NB4 (cell line): ENCODE measurements around the gene HOATZ.

Experiments used
- DNase-seq: peaks from one replicate; pipeline ENCODE4 v3.0.0; 2010; ENCODE audit warnings: low read depth
- H3K4me3 ChIP-seq: one replicate; pipeline ENCODE4 v1.5.1; 2011; ENCODE audit warnings: mild to moderate bottlenecking, low read depth, low read length, moderate library complexity
- MYC ChIP-seq: IDR thresholded peaks from 2 replicates; pipeline ENCODE4 v1.6.1; 2011; ENCODE audit warnings: low read depth, low read length
- POLR2A ChIP-seq: IDR thresholded peaks from 2 replicates; pipeline ENCODE4 v1.6.1; 2011; ENCODE audit warnings: mild to moderate bottlenecking; ENCODE audit not compliant: insufficient read length; ENCODE audit errors: extremely low read depth
- TF ChIP-seq, protein P1 (sequence below): IDR thresholded peaks from one replicate; pipeline ENCODE4 v1.5.1; 2012; ENCODE audit warnings: low read depth, low read length
- TF ChIP-seq, protein P2 (sequence below): IDR thresholded peaks from 2 replicates; pipeline ENCODE4 v1.6.1; 2011; ENCODE audit warnings: low read depth, low read length

Gene HOATZ

GRCh38 chr11:111499483-111499882 is 15.1 kb upstream of the HOATZ start:
- TF ChIP-seq, protein P1, sequence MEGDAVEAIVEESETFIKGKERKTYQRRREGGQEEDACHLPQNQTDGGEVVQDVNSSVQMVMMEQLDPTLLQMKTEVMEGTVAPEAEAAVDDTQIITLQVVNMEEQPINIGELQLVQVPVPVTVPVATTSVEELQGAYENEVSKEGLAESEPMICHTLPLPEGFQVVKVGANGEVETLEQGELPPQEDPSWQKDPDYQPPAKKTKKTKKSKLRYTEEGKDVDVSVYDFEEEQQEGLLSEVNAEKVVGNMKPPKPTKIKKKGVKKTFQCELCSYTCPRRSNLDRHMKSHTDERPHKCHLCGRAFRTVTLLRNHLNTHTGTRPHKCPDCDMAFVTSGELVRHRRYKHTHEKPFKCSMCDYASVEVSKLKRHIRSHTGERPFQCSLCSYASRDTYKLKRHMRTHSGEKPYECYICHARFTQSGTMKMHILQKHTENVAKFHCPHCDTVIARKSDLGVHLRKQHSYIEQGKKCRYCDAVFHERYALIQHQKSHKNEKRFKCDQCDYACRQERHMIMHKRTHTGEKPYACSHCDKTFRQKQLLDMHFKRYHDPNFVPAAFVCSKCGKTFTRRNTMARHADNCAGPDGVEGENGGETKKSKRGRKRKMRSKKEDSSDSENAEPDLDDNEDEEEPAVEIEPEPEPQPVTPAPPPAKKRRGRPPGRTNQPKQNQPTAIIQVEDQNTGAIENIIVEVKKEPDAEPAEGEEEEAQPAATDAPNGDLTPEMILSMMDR: no peak
- TF ChIP-seq MYC (no peak), POLR2A (no peak)
- TF ChIP-seq, protein P2, sequence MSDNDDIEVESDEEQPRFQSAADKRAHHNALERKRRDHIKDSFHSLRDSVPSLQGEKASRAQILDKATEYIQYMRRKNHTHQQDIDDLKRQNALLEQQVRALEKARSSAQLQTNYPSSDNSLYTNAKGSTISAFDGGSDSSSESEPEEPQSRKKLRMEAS: no peak
- no peak for DNase-seq
- H3K4me3 ChIP-seq: no peak overlapping the region

DNA sequence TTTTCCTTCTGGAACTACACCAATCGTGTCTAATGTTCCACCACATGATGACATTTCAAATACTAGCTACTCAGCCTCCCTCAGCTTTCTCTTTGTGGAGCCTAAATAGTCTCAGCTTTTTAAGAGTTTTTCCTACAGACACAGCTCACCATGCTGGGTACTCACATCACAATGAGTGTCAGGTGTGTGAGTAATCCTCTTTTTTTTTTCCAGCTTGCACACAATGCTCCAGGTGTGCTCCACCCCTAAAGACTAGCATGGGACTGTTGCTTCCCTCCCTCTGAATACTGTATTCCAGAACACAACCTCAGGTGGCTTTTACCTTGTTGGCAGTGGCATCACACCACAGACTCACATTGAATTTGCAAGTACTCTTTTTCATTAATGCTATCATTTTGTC is 14.1 kb upstream of the HOATZ start:
- no peak for TF ChIP-seq POLR2A
- no peak for TF ChIP-seq MYC
- TF ChIP-seq, protein P2: no peak
- TF ChIP-seq, protein P1: no peak
- no peak overlapping the region for H3K4me3 ChIP-seq
- no peak for DNase-seq

DNA sequence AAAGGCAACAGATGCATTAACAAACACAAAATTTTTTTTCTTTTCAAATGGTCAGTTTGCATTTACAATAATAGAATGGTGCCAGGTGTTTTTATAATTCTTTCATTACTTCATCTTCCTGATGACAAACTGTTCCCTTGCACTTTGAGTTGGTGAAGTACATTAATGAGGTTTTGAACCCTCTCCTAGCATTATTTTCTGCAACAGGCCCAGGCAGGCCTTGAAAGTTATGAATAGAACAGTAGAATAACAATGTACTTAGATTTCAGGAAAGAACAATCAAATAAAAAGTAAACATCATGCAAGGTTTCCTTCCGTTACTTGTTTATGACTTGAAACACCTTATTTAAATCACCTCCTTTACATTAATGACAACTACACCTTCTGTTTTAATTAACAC is 12.0 kb upstream of the HOATZ start:
- TF ChIP-seq POLR2A (no peak), MYC (no peak)
- TF ChIP-seq, protein P2: no peak
- TF ChIP-seq, protein P1: no peak
- no peak for DNase-seq
- no peak overlapping the region for H3K4me3 ChIP-seq

DNA sequence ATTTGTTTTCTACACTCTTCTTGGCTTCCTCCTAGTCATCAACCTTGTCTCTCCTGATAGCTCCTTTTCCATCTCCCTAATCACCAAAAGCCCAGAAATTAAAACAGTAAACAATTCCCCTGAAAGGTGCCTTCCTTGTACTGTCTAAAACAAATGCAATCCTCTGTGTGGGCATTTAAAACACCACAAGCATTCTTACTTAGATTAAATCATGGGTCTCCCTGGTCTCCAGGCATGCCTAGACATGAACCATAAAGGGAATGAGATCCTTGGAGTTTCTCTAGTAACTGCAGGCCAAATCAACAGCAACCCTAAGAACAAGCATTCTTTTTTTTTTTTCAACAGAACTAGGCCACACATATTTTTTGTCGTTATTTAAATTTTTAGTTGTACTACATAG is 4.3 kb upstream of the HOATZ start:
- TF ChIP-seq, protein P2: no peak
- TF ChIP-seq POLR2A (no peak), MYC (no peak)
- TF ChIP-seq, protein P1: no peak
- no peak for DNase-seq
- no peak overlapping the region for H3K4me3 ChIP-seq

- TF ChIP-seq, protein P2: no peak
- TF ChIP-seq MYC (no peak), POLR2A (no peak)
- TF ChIP-seq, protein P1: no peak
- DNase-seq: no peak
- H3K4me3 ChIP-seq: no peak within 1 kb of the TSS
These were observed 2.0 kb upstream of the HOATZ start, which contains the start of gene BTG4 for GRCh38 chr11:111512296-111513239. TSS of gene BTG4 (minus strand) at chr11:111512386. CDS start at chr11:111498776, 13,610 bp downstream.
